ENCODE data around the gene BMP8A. TPM values are rescaled to one million over a fixed set of nuclear protein-coding genes. Genes with fewer than 3 reads are reported as not detected.

BMP8A gene
- total RNA-seq, 1 donor from 2014 or later = 2.9 TPM

Small RNA genes within 50 kb of the gene (small RNA-seq; reads per million reads assigned to genes)
- 3.5 reads per million, percentile 79 among the genes with 10 or more reads in this experiment for gene SNORA55

Other genes starting within 250 kb of the BMP8A start
- gene PABPC4, start 85.2 kb downstream of the BMP8A start, total RNA-seq = 171 TPM
- 8.8 TPM for gene HEYL, start 148.0 kb downstream of the BMP8A start, total RNA-seq
- not detected for gene NT5C1A, start 180.5 kb downstream of the BMP8A start, total RNA-seq
- gene HPCAL4, start 199.8 kb downstream of the BMP8A start, total RNA-seq = 0.49 TPM
- 32.4 TPM for gene PPIE, start 247.2 kb downstream of the BMP8A start, total RNA-seq